OCI-LY7 (cell line): ENCODE measurements around the gene BACH2. TPM values are rescaled to one million over a fixed set of nuclear protein-coding genes. Genes with fewer than 3 reads are reported as not detected.
A peak's percentile ranks its signal among the peaks of the same experiment; 100 is the strongest.

Experiments used
- BruUV-seq: library from RNA; stranded (reverse); fragments of 400-500 nt; replicated peaks from 2 replicates; lab custom pipeline; 2021; lab: Mats Ljungman, UMichigan
- CTCF ChIA-PET: fragments of 300-600 bp; sonication (Branson Sonifier 250); formaldehyde crosslinking; loops from one replicate; lab custom pipeline; 2022; ENCODE audit warnings: antibody characterized with exemption; ENCODE audit not compliant: unreplicated experiment; lab: Charles Lee
- POLR2A ChIA-PET: fragments of 300-600 bp; sonication (Branson Sonifier 250); formaldehyde crosslinking; loops from one replicate; lab custom pipeline; 2022; ENCODE audit warnings: antibody characterized with exemption; lab: Charles Lee
- DNase-seq: peaks from one replicate; pipeline ENCODE4 v3.0.0-alpha.2; 2015; ENCODE audit warnings: low spot score
- H2AFZ ChIP-seq: fragments of 200-600 bp; sonication (generic), shearing (Covaris generic); 2 replicates; pipeline ENCODE4 v1.6.1; 2014; ENCODE audit warnings: mild to moderate bottlenecking, antibody characterized with exemption, low read length, moderate library complexity
- H3K27ac ChIP-seq: fragments of 200-600 bp; sonication (generic); 2 replicates; pipeline ENCODE4 v1.5.1; 2014; ENCODE audit warnings: mixed run types, low read depth, mild to moderate bottlenecking, moderate library complexity, low read length, inconsistent platforms; ENCODE audit not compliant: poor library complexity, severe bottlenecking
- H3K36me3 ChIP-seq: fragments of 200-600 bp; sonication (generic); 2 replicates; pipeline ENCODE4 v1.6.1; 2014; ENCODE audit warnings: mild to moderate bottlenecking, antibody characterized with exemption, low read length, moderate library complexity, mixed read lengths; ENCODE audit not compliant: insufficient read depth
- H3K4me1 ChIP-seq: fragments of 200-600 bp; sonication (generic); 2 replicates; pipeline ENCODE4 v1.5.1; 2014; ENCODE audit warnings: mild to moderate bottlenecking, low read length; ENCODE audit not compliant: insufficient read depth, poor library complexity, severe bottlenecking
- H3K4me2 ChIP-seq: fragments of 200-600 bp; sonication (generic); 2 replicates; pipeline ENCODE4 v1.6.1; 2014; ENCODE audit warnings: mild to moderate bottlenecking, low read length
- H3K4me3 ChIP-seq: fragments of 200-600 bp; sonication (generic); 2 replicates; pipeline ENCODE4 v1.5.1; 2014; ENCODE audit warnings: mild to moderate bottlenecking, low read depth, low read length; ENCODE audit not compliant: poor library complexity, severe bottlenecking
- H3K79me2 ChIP-seq: fragments of 200-600 bp; sonication (generic); 2 replicates; pipeline ENCODE4 v1.6.1; 2016; ENCODE audit warnings: low read depth, mild to moderate bottlenecking, low read length, moderate library complexity, mixed read lengths; ENCODE audit not compliant: insufficient read depth
- H3K9me2 ChIP-seq: fragments of 200-600 bp; sonication (generic); 2 replicates; pipeline ENCODE4 v1.6.1; 2016; ENCODE audit warnings: mild to moderate bottlenecking, low read length, mixed read lengths; ENCODE audit not compliant: insufficient read depth
- H3K9me3 ChIP-seq: fragments of 200-600 bp; sonication (generic); 2 replicates; pipeline ENCODE4 v1.6.1; 2014; ENCODE audit warnings: mild to moderate bottlenecking, mixed run types, low read length, mixed read lengths
- H4K20me1 ChIP-seq: fragments of 200-600 bp; sonication (generic); 2 replicates; pipeline ENCODE4 v1.6.1; 2014; ENCODE audit warnings: mild to moderate bottlenecking, antibody characterized with exemption, low read length, moderate library complexity, mixed read lengths; ENCODE audit not compliant: insufficient read depth
- CTCF ChIP-seq: fragments of 200-600 bp; sonication (generic); conservative IDR thresholded peaks from 2 replicates; pipeline ENCODE4 v1.5.1; 2014; ENCODE audit warnings: mild to moderate bottlenecking, antibody characterized with exemption, low read length, moderate library complexity, mixed read lengths
- EZH2phosphoT487 ChIP-seq: fragments of 200-600 bp; sonication (generic); IDR thresholded peaks from 2 replicates; pipeline ENCODE4 v1.6.1; 2018; ENCODE audit warnings: low read depth, borderline replicate concordance, mild to moderate bottlenecking, mixed run types, antibody characterized with exemption, low read length, moderate library complexity, mixed read lengths
- intact Hi-C: fragments of 100-400 bp; cut with micrococcal nuclease; formaldehyde crosslinking; loops from one replicate; pipeline ENCODE4 v1.10.0; 2022; ENCODE audit not compliant: unreplicated experiment
- total RNA-seq, 2 experiments: library from RNA; depleted of rRNA in 1 of 2; stranded (reverse); fragments of >200 nt in 1 of 2; shearing (Covaris generic) in 1 of 2; gene quantifications; 2 replicates each; pipeline ENCODE4 v1.2.3, GENCODE V29; 2014 to 2022

Gene BACH2
- total RNA-seq, 2 experiments from 2014 or later: 92.0 to 163 TPM

- Histone ChIP-seq H3K79me2 (peaks cover 21% of the 10 kb centered on the region; the same call in 1 of the 2 replicates), H3K9me3 (no peaks in the 10 kb centered on the region), H3K4me2 (no peak overlapping the region), H3K36me3 (peaks cover 41% of the 10 kb centered on the region), H3K4me1 (peaks cover 18% of the 10 kb centered on the region), H3K4me3 (no peak overlapping the region), H4K20me1 (no peaks in the 10 kb centered on the region), H3K27ac (no peak overlapping the region), H3K9me2 (no peaks in the 10 kb centered on the region), H2AFZ (no peak overlapping the region)
- POLR2A ChIA-PET: no interaction called here
- no TSS peak for BruUV-seq
- TF ChIP-seq CTCF (no peak), EZH2phosphoT487 (no peak)
- CTCF ChIA-PET: no interaction called here
- no peak for DNase-seq
- intact Hi-C loops: no loop called here
Measured at GRCh38 chr6:90100059-90100665, 196.5 kb downstream of the BACH2 start.

- H3K4me2 ChIP-seq: no peak overlapping the region
- H3K4me3 ChIP-seq: no peak overlapping the region
- peaks cover 18% of the 10 kb centered on the region for H3K4me1 ChIP-seq
- TF ChIP-seq EZH2phosphoT487: no peak
- no peak for TF ChIP-seq CTCF
- BruUV-seq: no TSS peak
- no peaks in the 10 kb centered on the region for H3K9me3 ChIP-seq
- intact Hi-C loops: no loop called here
- no peaks in the 10 kb centered on the region for H3K9me2 ChIP-seq
- H3K27ac ChIP-seq: no peak overlapping the region
- H4K20me1 ChIP-seq: no peaks in the 10 kb centered on the region
- ChIA-PET CTCF (no interaction called here), POLR2A (interaction anchor here (0.9 kb wide), 1 partner anchor 22 kb away, joined by 3 read pairs; no protein-coding TSS in a partner anchor)
- H3K79me2 ChIP-seq: peaks cover 35% of the 10 kb centered on the region; the same call in 1 of the 2 replicates
- no peak for DNase-seq
- H2AFZ ChIP-seq: no peak overlapping the region
- peaks cover 32% of the 10 kb centered on the region for H3K36me3 ChIP-seq
Measured at GRCh38 chr6:90098627-90099026, 198.0 kb downstream of the BACH2 start.

GRCh38 chr6:90098001-90098531, 198.6 kb downstream of the BACH2 start:
- intact Hi-C loops: no loop called here
- H3K9me2 ChIP-seq: no peaks in the 10 kb centered on the region
- ChIA-PET POLR2A (interaction anchor here (0.9 kb wide), 1 partner anchor 22 kb away, joined by 3 read pairs; no protein-coding TSS in a partner anchor), CTCF (no interaction called here)
- no peak overlapping the region for H3K4me3 ChIP-seq
- BruUV-seq: no TSS peak
- peaks cover 38% of the 10 kb centered on the region; the same call in 1 of the 2 replicates for H3K79me2 ChIP-seq
- H3K9me3 ChIP-seq: no peaks in the 10 kb centered on the region
- H4K20me1 ChIP-seq: no peaks in the 10 kb centered on the region
- no peak overlapping the region for H3K4me2 ChIP-seq
- no peak overlapping the region for H2AFZ ChIP-seq
- no peak for DNase-seq
- peak; percentile 38 for TF ChIP-seq CTCF
- TF ChIP-seq EZH2phosphoT487: no peak
- H3K4me1 ChIP-seq: peaks cover 18% of the 10 kb centered on the region
- peaks cover 27% of the 10 kb centered on the region for H3K36me3 ChIP-seq
- H3K27ac ChIP-seq: no peak overlapping the region
